GM19438 (cell line): ENCODE measurements around the gene AOC3.
"Not testable (repeated sequence)": the region's sequence is repeated elsewhere in the genome, so short reads cannot be mapped to it uniquely, and the experiment has no call there.

Experiments used
- ATAC-seq: cut with Tn5 transposase; IDR thresholded peaks from one replicate; pipeline ENCODE4 v1.9.1; 2021; ENCODE audit warnings: low read depth; ENCODE audit not compliant: unreplicated experiment

Gene AOC3

GRCh38 chr17:42886283-42887176 lies 35.5 kb downstream of the AOC3 start:
- no peak for ATAC-seq

- ATAC-seq = no peak
Observed at GRCh38 chr17:42889809-42890208, 38.8 kb downstream of the AOC3 start.

GRCh38 chr17:42891539-42892152 lies 40.6 kb downstream of the AOC3 start:
- no peak for ATAC-seq

GRCh38 chr17:42893359-42893758 lies 42.4 kb downstream of the AOC3 start:
- ATAC-seq = no peak

- no peak for ATAC-seq
Observed at GRCh38 chr17:42894283-42895184, 43.5 kb downstream of the AOC3 start.

GRCh38 chr17:42895185-42895555 lies 44.2 kb downstream of the AOC3 start:
- no peak for ATAC-seq

- ATAC-seq = no peak
Observed at GRCh38 chr17:42898147-42898811, 47.3 kb downstream of the AOC3 start.

GRCh38 chr17:42899981-42900380 lies 49.0 kb downstream of the AOC3 start:
- ATAC-seq = not testable (repeated sequence)

GRCh38 chr17:42900460-42901331 lies 49.7 kb downstream of the AOC3 start, which contains the start of gene G6PC1:
G6PC1 (plus strand) TSS chr17:42900799; CDS start chr17:42900877, 78 bp downstream.
- ATAC-seq = no peak

- no peak for ATAC-seq
Observed at GRCh38 chr17:42901535-42902229, 50.7 kb downstream of the AOC3 start.

- ATAC-seq = no peak
Observed at GRCh38 chr17:42904110-42904469, 53.1 kb downstream of the AOC3 start.

- ATAC-seq = no peak
Observed at GRCh38 chr17:42906772-42907446, 55.9 kb downstream of the AOC3 start.
